CD4-positive, alpha-beta memory T cell (primary cell): ENCODE results near the gene ZGRF1. TPM values are rescaled to one million over a fixed set of nuclear protein-coding genes. Genes with fewer than 3 reads are reported as not detected.

ENCODE experiments used
- CTCF ChIA-PET: fragments of 350-600 bp; sonication (Branson Sonifier 250); formaldehyde crosslinking; loops from one replicate; lab custom pipeline; 2021; ENCODE audit warnings: inconsistent platforms; ENCODE audit not compliant: partially characterized antibody; lab: Charles Lee
- POLR2A ChIA-PET: fragments of 350-600 bp; sonication (Branson Sonifier 250); formaldehyde crosslinking; loops from one replicate; lab custom pipeline; 2021; ENCODE audit not compliant: partially characterized antibody; lab: Charles Lee
- DNase-seq, 5 donors: peaks; one replicate each; pipeline versions ENCODE4 v3.0.0 to v3.0.0-alpha.2; 2020 to 2022; ENCODE audit warnings: mixed read lengths in 1 of 5
- H3K27ac ChIP-seq: one replicate; pipeline ENCODE4 v1.7.0; 2013; ENCODE audit warnings: low read depth, low read length
- H3K27me3 ChIP-seq: 2 replicates; pipeline ENCODE4 v1.7.0; 2013; ENCODE audit warnings: mild to moderate bottlenecking, low read length, moderate library complexity; ENCODE audit not compliant: insufficient read depth
- H3K36me3 ChIP-seq: 2 replicates; pipeline ENCODE4 v1.7.0; 2013; ENCODE audit warnings: mild to moderate bottlenecking, low read length, moderate library complexity; ENCODE audit not compliant: insufficient read depth
- H3K4me1 ChIP-seq: 2 replicates; pipeline ENCODE4 v1.7.0; 2013; ENCODE audit warnings: mild to moderate bottlenecking, low read length, moderate library complexity; ENCODE audit not compliant: insufficient read depth
- H3K4me3 ChIP-seq, 2 donors: one replicate each; pipeline ENCODE4 v1.7.0; 2013; ENCODE audit warnings: low read length in 2 of 2, mild to moderate bottlenecking in 1 of 2
- H3K9me3 ChIP-seq, 2 donors: one replicate each; pipeline ENCODE4 v1.7.0; 2013; ENCODE audit warnings: low read length in 2 of 2, control low read depth in 1 of 2; ENCODE audit not compliant: control insufficient read depth in 1 of 2
- H3K27ac Mint-ChIP-seq, 7 donors: one replicate each; pipeline ENCODE4 v1.8.0; 2020 to 2021; ENCODE audit warnings: mixed read lengths in 7 of 7, mild to moderate bottlenecking in 6 of 7, inconsistent platforms in 3 of 7, moderate library complexity in 3 of 7
- H3K27me3 Mint-ChIP-seq, 2 donors: one replicate each; pipeline ENCODE4 v1.8.0; 2020 to 2021; ENCODE audit warnings: mixed read lengths in 2 of 2
- H3K36me3 Mint-ChIP-seq, 2 donors: one replicate each; pipeline ENCODE4 v1.8.0; 2020 to 2021; ENCODE audit warnings: mixed read lengths in 2 of 2, inconsistent platforms in 1 of 2, mild to moderate bottlenecking in 1 of 2
- H3K4me1 Mint-ChIP-seq, 4 donors: one replicate each; pipeline ENCODE4 v1.8.0; 2020 to 2021; ENCODE audit warnings: mixed read lengths in 4 of 4, mild to moderate bottlenecking in 1 of 4
- H3K4me3 Mint-ChIP-seq, 8 donors: one replicate each; pipeline ENCODE4 v1.8.0; 2020 to 2021; ENCODE audit warnings: mixed read lengths in 8 of 8, mild to moderate bottlenecking in 7 of 8, moderate library complexity in 6 of 8, inconsistent platforms in 3 of 8
- H3K9me3 Mint-ChIP-seq, 8 donors: one replicate each; pipeline ENCODE4 v1.8.0; 2020 to 2021; ENCODE audit warnings: mixed read lengths in 8 of 8, mild to moderate bottlenecking in 5 of 8, inconsistent platforms in 3 of 8, moderate library complexity in 1 of 8
- intact Hi-C: fragments of 100-400 bp; cut with micrococcal nuclease; formaldehyde crosslinking; loops from one replicate; pipeline ENCODE4 v1.15.1; 2023
- polyA plus RNA-seq, 2 donors: library from polyadenylated mRNA; unstranded; fragments of 300-500 nt; fragmentation: Illumina TruSeq; gene quantifications; one replicate each; pipeline ENCODE4 v1.2.3, GENCODE V29; 2021
- total RNA-seq, 2 experiments: library from RNA; stranded (reverse); gene quantifications; one replicate each; pipeline ENCODE4 v1.2.3, GENCODE V29; 2021

ZGRF1 gene
- total and polyA plus RNA-seq, 4 experiments from 2014 or later, result 1.4 to 7.6 (median 3.8) TPM

DNA sequence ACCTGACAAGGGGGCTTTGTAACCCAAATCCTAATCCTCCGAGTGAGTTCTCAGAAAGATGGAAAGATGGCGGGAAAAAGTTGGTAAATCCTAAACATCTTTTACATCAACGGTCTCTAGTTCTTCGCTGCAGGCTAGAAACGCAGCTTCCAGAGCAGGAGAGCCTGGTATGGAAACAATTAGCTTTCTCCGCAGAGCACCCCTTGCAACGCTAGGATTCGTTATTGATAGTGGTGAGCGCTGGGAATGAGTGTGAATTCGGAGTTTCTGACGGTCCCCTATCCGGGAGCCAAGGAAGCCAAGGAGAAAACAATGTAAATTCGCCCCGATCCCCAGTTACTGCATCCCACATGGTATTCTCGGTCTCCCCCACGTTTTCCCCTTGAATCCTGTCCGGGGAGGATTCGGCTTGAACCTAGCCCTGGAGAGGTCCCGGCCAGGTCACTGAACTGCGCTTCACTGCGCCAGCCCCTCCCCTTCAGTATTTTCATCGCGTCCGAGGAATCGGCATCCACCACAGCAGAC lies 116.0 kb downstream of the ZGRF1 start:
- intact Hi-C loops, result loop anchor here (5.0 kb wide), 1 partner anchor 373 kb away; the partner anchor contains the start of gene FAM241A
- Histone ChIP-seq H3K9me3 (no peaks in the 10 kb centered on the region), H3K4me1 (peaks cover 49% of the 10 kb centered on the region), H3K27ac (no peak overlapping the region), H3K27me3 (peaks cover 67% of the 10 kb centered on the region), H3K4me3 (no peak overlapping the region), H3K36me3 (no peaks in the 10 kb centered on the region)
- peaks cover 26 to 80% (median 41%) of the 10 kb centered on the region in 4 donors for H3K4me1 Mint-ChIP-seq
- no peaks in the 10 kb centered on the region for H3K36me3 Mint-ChIP-seq
- H3K9me3 Mint-ChIP-seq, result peaks cover 0 to 19% (median 14%) of the 10 kb centered on the region in 8 donors
- CTCF ChIA-PET, result interaction anchor here (0.6 to 1.2 kb wide), 4 partner anchors 10 to 422 kb away, joined by 3 read pairs; no protein-coding TSS in a partner anchor
- peak overlapping the region in 2 of 7 donors; percentile 58 to 81 for H3K27ac Mint-ChIP-seq
- H3K27me3 Mint-ChIP-seq, result peaks cover 59 to 67% of the 10 kb centered on the region in 2 donors
- peak overlapping the region in 5 of 8 donors; percentile 17 to 67 (median 35) for H3K4me3 Mint-ChIP-seq
- POLR2A ChIA-PET, result interaction anchor here (1.0 to 1.4 kb wide), 2 partner anchors 11 to 218 kb away, joined by 4 read pairs; no protein-coding TSS in a partner anchor
- no peak for DNase-seq

DNA sequence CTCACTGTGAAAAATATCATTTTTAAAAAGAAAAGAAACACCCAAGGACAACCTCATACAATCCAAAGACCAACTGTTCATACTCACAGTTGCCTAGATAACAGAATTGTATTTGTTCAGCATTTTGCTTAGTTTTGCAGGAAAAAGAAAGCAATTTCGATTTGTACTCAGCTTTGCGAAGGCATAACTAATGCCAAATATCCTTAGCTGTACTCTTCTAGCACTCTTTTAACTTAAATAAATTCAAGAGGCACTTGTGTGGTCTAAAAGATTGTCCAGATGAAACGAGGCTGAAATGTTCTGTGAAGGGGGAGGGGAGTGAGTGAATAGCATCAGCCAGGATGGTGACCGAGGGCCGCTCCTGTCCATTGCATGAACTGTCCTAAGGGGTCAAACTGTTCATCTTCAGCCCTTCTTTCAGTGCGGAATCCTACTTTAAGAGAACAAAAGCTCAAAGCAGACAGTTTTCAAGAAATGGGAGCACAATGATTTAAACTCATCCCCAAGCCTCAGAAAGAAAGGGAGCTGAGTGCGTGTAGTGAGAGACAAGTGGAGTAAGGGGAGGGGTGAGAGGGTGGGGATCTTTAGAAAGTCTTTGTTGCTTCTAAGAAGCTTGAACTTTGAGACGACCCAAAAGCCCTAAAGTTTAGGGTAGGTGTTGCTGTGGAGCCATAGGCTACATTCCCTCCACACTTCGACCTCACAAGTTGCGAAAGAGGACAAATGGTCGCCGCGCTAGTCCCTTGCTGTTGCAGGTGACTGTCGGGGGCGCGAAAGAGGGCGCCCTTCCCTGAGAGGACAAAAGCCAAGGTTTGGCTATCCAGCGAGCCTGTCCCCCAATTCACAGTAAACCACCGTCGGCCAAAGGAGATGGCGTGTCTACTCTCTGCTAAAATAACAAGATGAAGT lies 116.8 kb downstream of the ZGRF1 start:
- intact Hi-C loops, result loop anchor here (5.0 kb wide), 1 partner anchor 373 kb away; the partner anchor contains the start of gene FAM241A
- Histone ChIP-seq H3K9me3 (no peaks in the 10 kb centered on the region), H3K36me3 (no peaks in the 10 kb centered on the region), H3K4me3 (no peak overlapping the region), H3K4me1 (peaks cover 49% of the 10 kb centered on the region), H3K27ac (no peak overlapping the region), H3K27me3 (peaks cover 67% of the 10 kb centered on the region)
- Mint-ChIP-seq H3K4me1 (peaks cover 28 to 87% (median 46%) of the 10 kb centered on the region in 4 donors), H3K36me3 (peaks cover 0 to 2% of the 10 kb centered on the region in 2 donors), H3K27ac (peak overlapping the region in 2 of 7 donors; percentile 58 to 76), H3K4me3 (peak overlapping the region in 3 of 8 donors; percentile 9 to 46 (median 43)), H3K27me3 (peaks cover 62 to 70% of the 10 kb centered on the region in 2 donors), H3K9me3 (peaks cover 0 to 23% (median 14%) of the 10 kb centered on the region in 8 donors)
- no peak for DNase-seq
- ChIA-PET POLR2A (interaction anchor here (1.0 to 1.4 kb wide), 2 partner anchors 10 to 218 kb away, joined by 4 read pairs; no protein-coding TSS in a partner anchor), CTCF (interaction anchor here (1.0 to 1.2 kb wide), 2 partner anchors 9 to 192 kb away, joined by 3 read pairs; no protein-coding TSS in a partner anchor)

GRCh38 chr4:112518675-112519074 lies 118.0 kb downstream of the ZGRF1 start:
- Mint-ChIP-seq H3K9me3 (peaks cover 0 to 25% (median 16%) of the 10 kb centered on the region in 8 donors), H3K36me3 (peaks cover 0 to 2% of the 10 kb centered on the region in 2 donors), H3K27me3 (peaks cover 71 to 75% of the 10 kb centered on the region in 2 donors), H3K4me3 (peak overlapping the region in 2 of 8 donors; percentile 9 to 22), H3K4me1 (peaks cover 37 to 89% (median 56%) of the 10 kb centered on the region in 4 donors), H3K27ac (peak overlapping the region in 1 of 7 donors; percentile 58)
- no peak overlapping the region for H3K27ac ChIP-seq
- POLR2A ChIA-PET, result no interaction called here
- H3K4me1 ChIP-seq, result peaks cover 54% of the 10 kb centered on the region
- H3K4me3 ChIP-seq, result no peak overlapping the region
- no peaks in the 10 kb centered on the region for H3K9me3 ChIP-seq
- no peaks in the 10 kb centered on the region for H3K36me3 ChIP-seq
- intact Hi-C loops, result no loop called here
- CTCF ChIA-PET, result no interaction called here
- peaks cover 78% of the 10 kb centered on the region for H3K27me3 ChIP-seq
- no peak for DNase-seq

- H3K4me1 ChIP-seq, result peaks cover 46% of the 10 kb centered on the region
- H3K36me3 ChIP-seq, result no peaks in the 10 kb centered on the region
- H3K27me3 Mint-ChIP-seq, result peaks cover 73 to 74% of the 10 kb centered on the region in 2 donors
- CTCF ChIA-PET, result interaction anchor here (1.5 kb wide), 1 partner anchor 190 kb away, joined by 4 read pairs; no protein-coding TSS in a partner anchor
- DNase-seq, result no peak
- H3K27me3 ChIP-seq, result peaks cover 79% of the 10 kb centered on the region
- no peaks in the 10 kb centered on the region for H3K9me3 ChIP-seq
- peaks cover 0 to 25% (median 16%) of the 10 kb centered on the region in 8 donors for H3K9me3 Mint-ChIP-seq
- H3K27ac ChIP-seq, result no peak overlapping the region
- H3K4me1 Mint-ChIP-seq, result peaks cover 32 to 83% (median 51%) of the 10 kb centered on the region in 4 donors
- no peak overlapping the region for H3K4me3 ChIP-seq
- H3K27ac Mint-ChIP-seq, result peak overlapping the region in 1 of 7 donors; percentile 52
- peak overlapping the region in 7 of 8 donors; percentile 10 to 86 (median 81) for H3K4me3 Mint-ChIP-seq
- POLR2A ChIA-PET, result no interaction called here
- intact Hi-C loops, result loop anchor here (2.0 kb wide), 1 partner anchor 285 kb away; no protein-coding TSS in a partner anchor
- peaks cover 0 to 2% of the 10 kb centered on the region in 2 donors for H3K36me3 Mint-ChIP-seq
Measured at GRCh38 chr4:112517911-112518310, 118.8 kb downstream of the ZGRF1 start.

- Histone ChIP-seq H3K27ac (no peak overlapping the region), H3K4me1 (peaks cover 43% of the 10 kb centered on the region), H3K27me3 (peaks cover 79% of the 10 kb centered on the region), H3K4me3 (peak overlapping the region in 1 of 2 donors; percentile 2), H3K9me3 (no peaks in the 10 kb centered on the region), H3K36me3 (no peaks in the 10 kb centered on the region)
- no peak for DNase-seq
- ChIA-PET CTCF (interaction anchor here (1.5 kb wide), 1 partner anchor 190 kb away, joined by 4 read pairs; no protein-coding TSS in a partner anchor), POLR2A (no interaction called here)
- Mint-ChIP-seq H3K27me3 (peaks cover 76 to 78% of the 10 kb centered on the region in 2 donors), H3K9me3 (peaks cover 0 to 27% (median 17%) of the 10 kb centered on the region in 8 donors), H3K27ac (peak overlapping the region in 3 of 7 donors; percentile 6 to 52 (median 13)), H3K4me1 (peaks cover 29 to 80% (median 45%) of the 10 kb centered on the region in 4 donors), H3K4me3 (peak overlapping the region; percentile 51 to 86 (median 74)), H3K36me3 (peaks cover 0 to 2% of the 10 kb centered on the region in 2 donors)
- intact Hi-C loops, result loop anchor here (2.0 kb wide), 1 partner anchor 284 kb away; no protein-coding TSS in a partner anchor
Measured at GRCh38 chr4:112517067-112517634, 119.6 kb downstream of the ZGRF1 start.

DNA sequence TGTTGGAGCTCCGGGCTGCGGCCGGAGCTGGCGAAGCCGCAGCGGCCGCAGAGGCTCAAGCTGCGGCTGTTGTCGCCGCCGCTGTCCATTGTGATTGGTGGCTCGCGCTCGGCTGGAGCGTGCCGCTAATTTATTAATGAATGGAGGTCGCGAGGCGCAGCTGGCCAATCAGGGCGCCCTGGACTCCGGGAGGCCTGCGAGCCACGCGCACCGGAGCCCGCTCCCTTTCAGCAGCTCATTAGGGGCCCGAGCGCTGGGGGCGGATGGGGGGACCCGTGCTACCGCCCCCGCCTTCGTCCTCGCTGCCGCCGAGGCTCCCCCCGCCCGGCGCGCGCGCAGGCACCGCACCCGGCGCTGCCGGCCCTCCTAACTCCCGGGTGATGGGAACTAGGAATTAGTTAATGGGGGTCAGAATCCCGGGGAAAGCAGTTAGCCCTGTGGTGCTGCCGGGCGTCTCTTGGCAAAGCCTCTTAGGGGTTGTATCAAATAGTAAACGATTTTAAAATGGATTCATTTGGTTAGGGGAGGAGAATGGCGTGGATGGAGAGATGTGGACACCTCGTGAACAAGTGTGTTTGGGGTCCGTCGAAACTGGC lies 120.1 kb downstream of the ZGRF1 start:
- Histone ChIP-seq H3K9me3 (no peaks in the 10 kb centered on the region), H3K36me3 (no peaks in the 10 kb centered on the region), H3K4me1 (peaks cover 46% of the 10 kb centered on the region), H3K27ac (no peak overlapping the region), H3K4me3 (peak overlapping the region in 1 of 2 donors; percentile 37), H3K27me3 (peaks cover 78% of the 10 kb centered on the region)
- ChIA-PET POLR2A (interaction anchor here (1.5 kb wide), 1 partner anchor 230 kb away, joined by 9 read pairs; the partner anchor contains the start of gene TIFA), CTCF (no interaction called here)
- peaks cover 0 to 2% of the 10 kb centered on the region in 2 donors for H3K36me3 Mint-ChIP-seq
- intact Hi-C loops, result loop anchor here (2.0 kb wide), 1 partner anchor 284 kb away; no protein-coding TSS in a partner anchor
- H3K9me3 Mint-ChIP-seq, result peaks cover 0 to 33% (median 18%) of the 10 kb centered on the region in 8 donors
- H3K27ac Mint-ChIP-seq, result peak overlapping the region in 3 of 7 donors; percentile 6 to 87 (median 13)
- peak overlapping the region; percentile 87 to 98 (median 92) for H3K4me3 Mint-ChIP-seq
- DNase-seq, result no peak
- peaks cover 29 to 81% (median 46%) of the 10 kb centered on the region in 4 donors for H3K4me1 Mint-ChIP-seq
- H3K27me3 Mint-ChIP-seq, result peaks cover 77 to 79% of the 10 kb centered on the region in 2 donors
